ENCODE results near the gene SLC48A1. TPM values are rescaled to one million over a fixed set of nuclear protein-coding genes. Genes with fewer than 3 reads are reported as not detected.

Gene SLC48A1
- total and polyA plus RNA-seq, 2 donors (not counting 3 experiments of a cell fraction or from before 2014, with no cell fraction given), result 17.3 to 20.3 TPM

GRCh38 chr12:47775100-47775911 is 2.3 kb downstream of the SLC48A1 start:
- POLR2A ChIA-PET, result no interaction called here
- FAIRE-seq, result no peak
- H3K9ac ChIP-seq (replicated peaks; ENCODE audit: extremely low read depth, insufficient read depth, low read length), result no peak overlapping the region
- no peak overlapping the region for H3K4me2 ChIP-seq (ENCODE audit: insufficient read depth, low read length)
- no peak for DNase-seq (ENCODE audit: low read depth, low spot score)
- no peaks in the 10 kb centered on the region for H4K20me1 ChIP-seq (replicated peaks; ENCODE audit: control insufficient read depth, extremely low read depth, insufficient read depth, low read length)
- no peak for TF ChIP-seq POLR2A (IDR thresholded peaks at IDR 0.05; ENCODE audit: low read depth, low read length)
- TF ChIP-seq GATA2 (IDR thresholded peaks at IDR 0.05; ENCODE audit: insufficient read depth, insufficient read length, low read depth, low read length), result no peak
- TF ChIP-seq CTCF (IDR thresholded peaks at IDR 0.05; ENCODE audit: extremely low read depth in 1 of 2, insufficient read depth in 1 of 2, low read depth in 1 of 2, low read length in 2 of 2), result no peak
- no peak for TF ChIP-seq JUN (IDR thresholded peaks at IDR 0.05; ENCODE audit: borderline replicate concordance, insufficient read depth, insufficient read length, low read depth)
- TF ChIP-seq MYC (IDR thresholded peaks at IDR 0.05; ENCODE audit: low read depth, low read length), result no peak
- no peak for TF ChIP-seq MAX (IDR thresholded peaks at IDR 0.05; ENCODE audit: insufficient read depth, insufficient read length)
- H3K36me3 ChIP-seq (ENCODE audit: control insufficient read depth in 2 of 2, extremely low read depth in 1 of 2, insufficient read depth in 2 of 2, low read length in 2 of 2), result no peaks in the 10 kb centered on the region
- no peaks in the 10 kb centered on the region for H3K79me2 ChIP-seq (ENCODE audit: control insufficient read depth, insufficient read depth, low read length)
- H3K4me1 ChIP-seq (ENCODE audit: control insufficient read depth, extremely low read depth, insufficient read depth, low read length), result peaks cover 31% of the 10 kb centered on the region
- H3K27me3 ChIP-seq (ENCODE audit: control insufficient read depth in 2 of 2, insufficient read depth in 2 of 2, low read length in 2 of 2), result no peaks in the 10 kb centered on the region
- dilution Hi-C loops (cut with MboI; ENCODE audit: extremely low pct_ligation_motif_present, low sequenced_read_pairs) (no loop called here), intact Hi-C loops (cut with micrococcal nuclease) (no loop called here)
- no peaks in the 10 kb centered on the region for H3K9me3 ChIP-seq (replicated peaks; ENCODE audit: control insufficient read depth, insufficient read depth, low read length)
- BruUV-seq (replicated peaks), result no TSS peak
- CTCF ChIA-PET, result interaction anchor here (1.0 to 9.3 kb wide), 7 partner anchors 9 to 63 kb away, joined by 3 to 133 read pairs (median 40); partner anchors contain the start of gene RAPGEF3
- no peak overlapping the region for H3K4me3 ChIP-seq (replicated peaks in 1 of 3; ENCODE audit: insufficient read depth in 1 of 3, low read depth in 1 of 3, low read length in 3 of 3)
- no peak overlapping the region for H2AFZ ChIP-seq (ENCODE audit: low read depth, low read length)
- no peaks in the 10 kb centered on the region for H3K9me1 ChIP-seq (replicated peaks; ENCODE audit: control insufficient read depth, extremely low read depth, insufficient read depth, low read length)
- H3K27ac ChIP-seq (ENCODE audit: insufficient read depth, low read depth, low read length), result no peak overlapping the region

Data from endothelial cell of umbilical vein (primary cell).